Measurements from ENCODE around the gene BRK1. TPM values are rescaled to one million over a fixed set of nuclear protein-coding genes. Genes with fewer than 3 reads are reported as not detected.
"Not testable (repeated sequence)": the region's sequence is repeated elsewhere in the genome, so short reads cannot be mapped to it uniquely, and the experiment has no call there.

BRK1 gene
- 126 TPM for total RNA-seq

DNA sequence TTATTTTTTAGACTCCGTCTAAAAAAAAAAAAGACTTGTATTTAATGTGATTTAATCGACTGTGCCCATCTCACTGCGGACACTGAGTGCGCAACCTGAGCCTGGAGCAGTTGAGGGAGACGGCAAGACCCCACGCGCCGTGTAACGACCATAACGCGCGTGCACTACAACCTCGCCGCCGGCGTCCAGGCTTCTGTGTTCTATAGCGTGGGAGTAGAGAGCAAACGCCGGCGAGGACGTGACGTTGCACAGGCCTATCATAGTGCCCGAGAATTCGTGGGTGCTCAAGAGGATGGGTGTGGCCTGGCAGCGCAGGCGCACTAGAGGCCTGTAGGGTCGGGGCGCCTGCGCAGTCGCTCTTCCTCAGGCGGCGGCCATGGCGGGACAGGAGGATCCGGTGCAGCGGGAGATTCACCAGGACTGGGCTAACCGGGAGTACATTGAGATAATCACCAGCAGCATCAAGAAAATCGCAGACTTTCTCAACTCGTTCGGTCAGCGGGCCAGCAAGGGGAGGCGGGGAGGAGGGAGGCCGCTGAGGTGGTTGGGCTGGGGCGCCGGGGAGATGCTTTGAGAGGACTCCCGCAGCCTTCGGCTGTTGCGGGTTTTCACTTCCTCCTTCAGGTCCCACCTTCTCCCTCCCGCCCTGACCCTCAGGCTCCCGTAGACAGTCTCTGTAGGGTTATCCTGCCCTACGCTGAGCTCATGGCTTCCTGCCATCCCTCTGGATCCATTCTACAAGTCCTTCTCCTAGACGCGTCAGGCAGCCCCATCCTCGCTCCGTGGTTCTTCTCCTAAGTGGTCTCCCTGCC, at the start of gene BRK1:
Gene BRK1 (plus strand): TSS at position 350 of the 812 bp plus-strand sequence. CDS start 27 bp downstream, at position 377.
- DNase-seq (ENCODE audit: low spot score) = peak; percentile 97

GRCh38 chr3:10070077-10070476, 45.4 kb upstream of the BRK1 start:
- not testable (repeated sequence) for DNase-seq (ENCODE audit: low spot score)

DNA sequence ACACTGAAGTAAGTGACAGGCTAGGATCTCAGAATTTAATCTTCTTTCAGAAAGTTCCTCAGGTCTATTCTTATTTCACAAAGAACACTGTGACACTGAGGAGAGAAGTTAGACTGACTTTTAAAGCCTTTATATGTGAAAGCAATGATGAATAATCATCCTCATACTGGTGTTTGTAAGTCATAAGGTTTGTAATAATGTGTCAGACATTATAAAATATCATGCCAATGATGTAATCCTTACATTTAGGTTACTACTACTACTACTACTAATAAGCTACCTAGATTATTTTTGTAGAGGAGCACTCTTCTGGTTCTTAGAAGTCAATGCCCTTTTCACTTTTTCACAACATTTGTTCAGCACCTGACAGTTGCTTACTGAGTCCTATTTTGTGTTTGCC, 40.8 kb upstream of the BRK1 start:
- DNase-seq (ENCODE audit: low spot score) = no peak

GRCh38 chr3:10081871-10082270, 33.6 kb upstream of the BRK1 start:
- DNase-seq (ENCODE audit: low spot score) = no peak

GRCh38 chr3:10085738-10086137, 29.7 kb upstream of the BRK1 start:
- no peak for DNase-seq (ENCODE audit: low spot score)

GRCh38 chr3:10088256-10088655, 27.2 kb upstream of the BRK1 start:
- DNase-seq (ENCODE audit: low spot score) = peak; percentile 14

- peak; percentile 57 for DNase-seq (ENCODE audit: low spot score)
Measured at GRCh38 chr3:10090179-10090578, 25.3 kb upstream of the BRK1 start.

DNA sequence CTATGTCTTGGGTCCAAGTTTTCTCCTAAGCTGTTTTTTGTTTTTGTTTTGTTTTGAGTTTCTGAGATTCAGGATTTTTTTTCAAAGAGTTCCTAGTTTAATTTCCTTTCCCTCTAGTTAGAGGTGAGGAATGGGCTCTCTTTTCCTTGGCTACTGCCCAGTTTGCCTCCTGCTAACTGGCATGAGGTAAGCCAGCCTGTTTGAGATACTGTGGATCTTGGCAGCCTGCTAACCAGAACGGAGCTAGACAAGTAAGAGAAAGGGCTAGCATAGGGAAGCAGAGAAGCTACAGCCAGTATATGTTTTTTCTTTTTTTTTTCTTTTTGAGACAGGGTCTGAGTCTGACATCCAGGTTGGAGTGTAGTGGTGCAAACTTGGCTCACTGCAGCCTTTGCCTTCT, 24.7 kb upstream of the BRK1 start:
- not testable (repeated sequence) for DNase-seq (ENCODE audit: low spot score)

- not testable (repeated sequence) for DNase-seq (ENCODE audit: low spot score)
Measured at GRCh38 chr3:10091387-10091786, 24.1 kb upstream of the BRK1 start.

DNA sequence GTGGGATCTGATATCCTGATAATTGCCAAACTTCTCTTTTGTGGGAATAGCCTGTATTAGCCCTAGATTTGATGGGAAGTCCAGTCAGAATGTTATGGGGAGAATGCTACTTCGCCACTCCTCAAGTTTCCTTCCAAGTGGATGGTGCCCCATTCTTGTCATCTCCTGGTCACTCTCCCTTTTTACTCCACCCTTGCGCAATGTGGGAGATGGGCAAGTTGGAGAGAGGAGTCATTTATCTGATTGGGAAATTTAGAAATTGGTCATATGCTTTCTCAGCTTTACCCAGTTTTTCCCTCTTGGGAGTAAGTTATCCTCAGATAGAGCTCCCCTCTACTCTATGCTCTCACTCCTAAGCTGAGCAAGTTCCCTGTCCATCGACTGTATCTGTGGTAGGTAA, 21.8 kb upstream of the BRK1 start:
- DNase-seq (ENCODE audit: low spot score) = no peak

DNA sequence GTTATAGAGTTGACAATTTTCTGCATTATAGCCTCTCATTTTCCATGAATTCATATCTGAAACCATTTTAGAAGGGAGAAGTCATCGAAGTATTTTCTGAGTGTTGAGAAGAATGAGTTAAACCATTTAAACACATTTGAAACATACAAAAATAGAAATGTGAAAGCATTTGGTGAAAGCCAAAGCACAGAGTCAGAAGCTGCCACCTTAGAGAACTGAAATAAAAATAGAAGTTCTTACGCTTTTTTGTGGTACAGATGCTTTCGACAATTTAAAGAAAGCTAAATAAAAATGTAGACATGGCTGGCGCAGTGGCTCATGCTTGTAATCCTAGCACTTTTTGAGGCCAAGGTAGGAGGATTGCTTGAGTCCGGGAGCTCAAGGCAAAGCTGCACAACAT, 16.4 kb upstream of the BRK1 start:
- DNase-seq (ENCODE audit: low spot score) = no peak

DNA sequence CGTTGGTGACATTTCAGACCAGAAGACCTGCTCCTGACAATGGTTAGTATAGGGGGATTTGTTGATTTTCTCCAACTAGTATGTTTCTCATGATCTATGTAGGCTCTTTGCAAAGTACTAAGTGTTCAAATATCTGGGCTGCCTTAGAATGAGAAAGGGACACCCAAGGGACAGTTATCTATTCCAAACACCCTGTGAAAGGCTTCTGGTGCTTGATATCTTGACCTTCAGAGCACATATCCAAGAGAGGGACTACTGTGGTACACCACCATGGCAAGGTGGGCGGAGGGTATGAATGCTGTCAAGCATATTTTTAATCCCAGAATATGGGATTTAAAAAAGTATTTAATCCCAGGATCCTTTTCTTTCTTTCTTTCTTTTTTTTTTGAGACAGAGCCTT, 8.6 kb upstream of the BRK1 start:
- DNase-seq (ENCODE audit: low spot score) = no peak

GRCh38 chr3:10108091-10108490, 7.4 kb upstream of the BRK1 start, which contains the start of gene FANCD2OS:
Gene FANCD2OS (minus strand): TSS chr3:10108255. CDS start chr3:10104774, 3,481 bp downstream.
- no peak for DNase-seq (ENCODE audit: low spot score)

DNA sequence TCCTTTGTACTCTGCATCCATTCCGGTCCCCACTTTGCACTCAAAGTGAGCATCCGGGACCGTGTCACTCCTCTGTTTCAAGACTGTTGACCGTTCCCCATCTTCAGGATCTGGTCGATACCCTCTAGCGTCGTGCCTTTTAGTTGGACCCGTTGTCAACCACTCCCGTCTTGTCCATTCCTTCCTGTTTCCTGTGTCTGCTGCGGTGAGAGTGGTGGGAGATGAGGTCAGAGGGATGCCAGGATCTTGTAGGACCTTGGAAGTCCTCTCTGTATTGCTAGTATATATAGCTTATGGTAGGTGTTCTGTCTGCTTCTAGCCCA, 624 bp downstream of the BRK1 start:
- no peak for DNase-seq (ENCODE audit: low spot score)

DNA sequence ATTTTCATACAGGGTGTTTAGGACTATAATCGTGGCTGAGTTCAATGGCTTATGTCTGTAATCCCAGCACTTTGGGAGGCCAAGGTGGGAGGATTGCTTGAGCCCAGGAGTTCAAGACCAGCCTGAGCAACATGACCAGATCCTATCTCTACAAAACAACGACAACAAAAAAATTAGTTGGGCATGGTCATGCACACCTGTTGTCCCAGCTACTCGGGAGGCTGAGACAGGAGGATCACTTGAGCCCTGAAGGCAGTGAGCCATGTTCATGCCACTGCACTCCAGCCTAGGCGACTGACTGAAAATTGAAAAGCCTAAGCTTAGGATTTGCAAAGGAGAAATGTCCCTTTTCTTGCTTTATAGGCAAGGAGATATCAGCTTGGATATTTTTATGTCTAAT, 1.5 kb downstream of the BRK1 start:
- no peak for DNase-seq (ENCODE audit: low spot score)

- DNase-seq (ENCODE audit: low spot score) = no peak
Measured at GRCh38 chr3:10119376-10119775, 3.9 kb downstream of the BRK1 start.

GRCh38 chr3:10121064-10121463, 5.6 kb downstream of the BRK1 start:
- no peak for DNase-seq (ENCODE audit: low spot score)

GRCh38 chr3:10122724-10123123, 7.2 kb downstream of the BRK1 start:
- no peak for DNase-seq (ENCODE audit: low spot score)

- DNase-seq (ENCODE audit: low spot score) = not testable (repeated sequence)
Measured at GRCh38 chr3:10135872-10136271, 20.4 kb downstream of the BRK1 start.

DNA sequence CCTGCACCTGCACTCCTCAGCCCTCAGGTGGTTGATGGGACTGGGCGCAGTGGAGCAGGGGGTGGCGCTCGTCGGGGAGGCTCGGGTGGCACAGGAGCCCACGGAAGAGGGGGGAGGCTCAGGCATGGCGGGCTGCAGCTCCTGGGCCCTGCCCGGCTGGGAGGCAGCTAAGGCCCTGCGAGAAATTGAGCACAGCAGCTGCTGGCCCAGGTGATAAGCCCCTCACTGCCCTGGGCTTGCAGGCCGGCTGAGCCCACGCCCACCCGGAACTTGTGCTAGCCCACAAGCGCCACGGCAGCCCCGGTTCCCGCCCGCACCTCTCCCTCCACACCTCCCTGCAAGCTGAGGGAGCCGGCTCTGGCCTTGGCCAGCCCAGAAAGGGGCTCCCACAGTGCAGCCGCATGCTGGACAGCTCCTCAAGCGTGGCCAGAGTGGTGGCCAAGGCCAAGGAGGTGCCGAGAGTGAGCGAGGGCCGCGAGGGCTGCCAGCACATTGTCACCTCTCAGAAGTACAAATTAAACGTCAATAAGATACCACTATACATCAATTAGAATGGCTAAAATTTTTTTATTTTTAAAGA, 21.0 kb downstream of the BRK1 start:
- no peak for DNase-seq (ENCODE audit: low spot score)

DNA sequence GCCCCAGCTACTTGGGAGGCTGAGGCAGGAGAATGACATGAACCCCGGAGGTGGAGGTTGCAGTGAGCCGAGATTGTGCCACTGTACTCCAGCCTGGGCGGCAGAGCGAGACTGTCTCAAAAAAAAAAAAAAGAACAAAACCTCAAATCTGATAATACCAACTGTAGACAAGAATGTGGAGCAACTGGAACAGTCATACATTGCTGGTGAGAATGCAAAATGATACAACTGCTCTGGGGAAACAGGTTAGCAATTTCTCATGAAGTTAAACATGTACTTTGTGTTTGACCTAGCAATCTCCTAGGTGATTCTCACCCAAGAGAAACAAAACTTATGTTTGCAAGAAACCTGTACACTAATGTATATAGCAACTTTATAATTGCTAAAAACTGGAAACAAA, 21.7 kb downstream of the BRK1 start:
- no peak for DNase-seq (ENCODE audit: low spot score)

GRCh38 chr3:10140996-10141546, 25.6 kb downstream of the BRK1 start:
- no peak for DNase-seq (ENCODE audit: low spot score)
